Liver (tissue), 9 donors: ENCODE measurements around the gene GRIA3. TPM values are rescaled to one million over a fixed set of nuclear protein-coding genes. Genes with fewer than 3 reads are reported as not detected.

Experiments
- DNase-seq: peaks from one replicate; pipeline ENCODE4 v3.0.0-alpha.2; 2017; ENCODE audit warnings: low spot score
- H3K27ac ChIP-seq, 2 donors: one replicate each; pipeline ENCODE4 v1.7.0; 2013; ENCODE audit warnings: inconsistent platforms in 2 of 2, low read length in 2 of 2, control low read depth in 1 of 2, low read depth in 1 of 2, mild to moderate bottlenecking in 1 of 2
- H3K27me3 ChIP-seq, 4 donors: one replicate each; pipeline versions ENCODE4 v1.6.1 to v1.7.0; 2013; ENCODE audit warnings: low read length in 3 of 4, inconsistent platforms in 1 of 4, mild to moderate bottlenecking in 1 of 4, moderate library complexity in 1 of 4; ENCODE audit not compliant: control insufficient read depth in 4 of 4, insufficient read depth in 4 of 4
- H3K36me3 ChIP-seq, 4 donors: one replicate each; pipeline versions ENCODE4 v1.6.1 to v1.7.0; 2013; ENCODE audit warnings: low read length in 3 of 4, mild to moderate bottlenecking in 3 of 4, low read depth in 1 of 4, moderate library complexity in 1 of 4; ENCODE audit not compliant: control insufficient read depth in 4 of 4, insufficient read depth in 3 of 4
- H3K4me1 ChIP-seq, 4 donors: one replicate each; pipeline versions ENCODE4 v1.6.1 to v1.7.0; 2013; ENCODE audit warnings: low read length in 3 of 4, mild to moderate bottlenecking in 3 of 4, moderate library complexity in 1 of 4; ENCODE audit not compliant: control insufficient read depth in 4 of 4, insufficient read depth in 4 of 4
- H3K4me3 ChIP-seq, 3 donors: one replicate each; pipeline versions ENCODE4 v1.6.1 to v1.7.0; 2013; ENCODE audit warnings: low read length in 3 of 3, control low read depth in 1 of 3, low read depth in 1 of 3, mild to moderate bottlenecking in 1 of 3
- H3K9ac ChIP-seq, 2 donors: one replicate each; pipeline ENCODE4 v1.7.0; 2013; ENCODE audit warnings: low read length in 2 of 2, mild to moderate bottlenecking in 2 of 2, moderate library complexity in 2 of 2, control low read depth in 1 of 2, low read depth in 1 of 2
- H3K9me3 ChIP-seq, 4 donors: one replicate each; pipeline versions ENCODE4 v1.6.1 to v1.7.0; 2013; ENCODE audit warnings: low read length in 3 of 4; ENCODE audit not compliant: control insufficient read depth in 4 of 4
- ATF3 ChIP-seq: IDR thresholded peaks from 2 replicates; pipeline ENCODE4 v1.6.1; 2016; ENCODE audit warnings: antibody characterized with exemption
- CTCF ChIP-seq: fragments of 150-350 bp; IDR thresholded peaks from 2 replicates; pipeline ENCODE4 v1.5.1; 2017; ENCODE audit warnings: improper control_type of control experiment, low read depth, low read length; ENCODE audit not compliant: missing input control
- EGR1 ChIP-seq, 2 donors: IDR thresholded peaks; 2 replicates each; pipeline ENCODE4 v1.6.1; 2016 to 2018; ENCODE audit warnings: antibody characterized with exemption in 2 of 2, low read depth in 2 of 2
- FOXA1 ChIP-seq: IDR thresholded peaks from 2 replicates; pipeline ENCODE4 v1.6.1; 2016; ENCODE audit warnings: antibody characterized with exemption
- FOXA2 ChIP-seq: IDR thresholded peaks from 2 replicates; pipeline ENCODE4 v1.6.1; 2016; ENCODE audit warnings: antibody characterized with exemption
- HNF4G ChIP-seq: IDR thresholded peaks from 2 replicates; pipeline ENCODE4 v1.6.1; 2016; ENCODE audit warnings: antibody characterized with exemption
- JUND ChIP-seq, 2 donors: IDR thresholded peaks; 2 replicates each; pipeline ENCODE4 v1.6.1; 2016; ENCODE audit warnings: antibody characterized with exemption in 2 of 2
- MAX ChIP-seq: IDR thresholded peaks from 2 replicates; pipeline ENCODE4 v1.6.1; 2016; ENCODE audit warnings: antibody characterized with exemption
- NR2F2 ChIP-seq: IDR thresholded peaks from 2 replicates; pipeline ENCODE4 v1.6.1; 2016; ENCODE audit warnings: antibody characterized with exemption
- RAD21 ChIP-seq, 2 donors: IDR thresholded peaks; 2 replicates each; pipeline ENCODE4 v1.6.1; 2016; ENCODE audit warnings: antibody characterized with exemption in 2 of 2, mild to moderate bottlenecking in 2 of 2
- REST ChIP-seq: IDR thresholded peaks from 2 replicates; pipeline ENCODE4 v1.6.1; 2016; ENCODE audit warnings: antibody characterized with exemption, mild to moderate bottlenecking
- RXRA ChIP-seq, 2 donors: IDR thresholded peaks; 2 replicates each; pipeline ENCODE4 v1.6.1; 2017 to 2018; ENCODE audit warnings: antibody characterized with exemption in 2 of 2, mild to moderate bottlenecking in 1 of 2
- TAF1 ChIP-seq: conservative IDR thresholded peaks from 2 replicates; pipeline ENCODE4 v1.6.1; 2016; ENCODE audit warnings: antibody characterized with exemption, mild to moderate bottlenecking
- YY1 ChIP-seq: IDR thresholded peaks from 2 replicates; pipeline ENCODE4 v1.6.1; 2016; ENCODE audit warnings: antibody characterized with exemption, mild to moderate bottlenecking
- ZBTB33 ChIP-seq: IDR thresholded peaks from 2 replicates; pipeline ENCODE4 v1.6.1; 2016; ENCODE audit warnings: antibody characterized with exemption
- WGBS: extraction: QIAGEN DNeasy Blood & Tissue Kit; methylation state at CpG from one replicate; pipeline ENCODE4 v1.1.7; 2013; 5-methylcytosine and 5-hydroxymethylcytosine counted together
- polyA plus RNA-seq, 2 donors: library from polyadenylated mRNA; stranded (reverse) in 1 of 2; unstranded in 1 of 2; fragments of 200-250 nt in 1 of 2; fragments of >200 nt in 1 of 2; fragmentation: Nextera tagmentation in 1 of 2; extraction: Ambion mirVana in 1 of 2; gene quantifications; one replicate each; pipeline versions ENCODE4 v1.2.1 to v1.2.3, GENCODE V29; 2013 to 2015
- total RNA-seq, 2 donors: library from RNA; depleted of rRNA; stranded (reverse); fragments of >200 nt; gene quantifications; one replicate each; pipeline ENCODE4 v1.2.3, GENCODE V29; 2014
- donor health status: healthy.
- donor health status: healthy.
- donor health status: healthy.
- donor health status: healthy.
- donor health status: healthy.

The GRIA3 gene
- total and polyA plus RNA-seq, 4 donors = 1.5 to 3.4 (median 2.9) TPM

- WGBS = 99% methylated on average over 2 of the region's 2 CpGs
- H3K4me3 ChIP-seq = no peak overlapping the region
These were observed 90.7 kb downstream of the GRIA3 start for GRCh38 chrX:123274796-123275195.

GRCh38 chrX:123277347-123277746 is 93.3 kb downstream of the GRIA3 start:
- TF ChIP-seq NR2F2 = no peak
- TF ChIP-seq EGR1 (IDR thresholded peaks at IDR 0.05; ENCODE audit: low read depth in 2 of 2) = no peak
- no peak for TF ChIP-seq YY1
- H3K9ac ChIP-seq = no peak overlapping the region
- no peak overlapping the region for H3K27ac ChIP-seq
- H3K4me3 ChIP-seq = no peak overlapping the region
- no peaks in the 10 kb centered on the region for H3K27me3 ChIP-seq
- no peaks in the 10 kb centered on the region for H3K36me3 ChIP-seq
- no peak for DNase-seq
- WGBS = 77% methylated on average over 4 of the region's 4 CpGs
- no peaks in the 10 kb centered on the region for H3K9me3 ChIP-seq
- no peaks in the 10 kb centered on the region for H3K4me1 ChIP-seq

More at GRCh38 chrX:123274796-123275195, 90.7 kb downstream of the GRIA3 start:
- DNase-seq = no peak
- Histone ChIP-seq H3K9ac (no peak overlapping the region), H3K27me3 (no peaks in the 10 kb centered on the region), H3K9me3 (no peaks in the 10 kb centered on the region), H3K36me3 (no peaks in the 10 kb centered on the region), H3K4me1 (no peaks in the 10 kb centered on the region), H3K27ac (no peak overlapping the region)
- no peak for TF ChIP-seq RXRA (IDR thresholded peaks at IDR 0.05)
- no peak for TF ChIP-seq EGR1 (IDR thresholded peaks at IDR 0.05; ENCODE audit: low read depth in 2 of 2)
- TF ChIP-seq YY1 = no peak
- no peak for TF ChIP-seq RAD21 (IDR thresholded peaks at IDR 0.05)
- TF ChIP-seq FOXA1 = no peak
- no peak for TF ChIP-seq MAX
- TF ChIP-seq CTCF = no peak
- no peak for TF ChIP-seq TAF1
- no peak for TF ChIP-seq JUND (IDR thresholded peaks at IDR 0.05)
- no peak for TF ChIP-seq REST
- TF ChIP-seq HNF4G = no peak
- TF ChIP-seq FOXA2 = no peak

- H3K27me3 ChIP-seq = no peaks in the 10 kb centered on the region
- no peaks in the 10 kb centered on the region for H3K4me1 ChIP-seq
- TF ChIP-seq ZBTB33 (no peak), RAD21 (IDR thresholded peaks at IDR 0.05) (no peak), CTCF (no peak), NR2F2 (no peak), YY1 (no peak), ATF3 (no peak), EGR1 (IDR thresholded peaks at IDR 0.05; ENCODE audit: low read depth in 2 of 2) (no peak)
- no peaks in the 10 kb centered on the region for H3K9me3 ChIP-seq
- H3K27ac ChIP-seq = no peak overlapping the region
- no peak for DNase-seq
- H3K4me3 ChIP-seq = no peak overlapping the region
- H3K36me3 ChIP-seq = no peaks in the 10 kb centered on the region
- H3K9ac ChIP-seq = no peak overlapping the region
- WGBS = 85% methylated on average over 3 of the region's 3 CpGs
These were observed 93.7 kb downstream of the GRIA3 start for GRCh38 chrX:123277821-123278220.
